ENCODE data around the gene TSHR.

The TSHR gene

DNA sequence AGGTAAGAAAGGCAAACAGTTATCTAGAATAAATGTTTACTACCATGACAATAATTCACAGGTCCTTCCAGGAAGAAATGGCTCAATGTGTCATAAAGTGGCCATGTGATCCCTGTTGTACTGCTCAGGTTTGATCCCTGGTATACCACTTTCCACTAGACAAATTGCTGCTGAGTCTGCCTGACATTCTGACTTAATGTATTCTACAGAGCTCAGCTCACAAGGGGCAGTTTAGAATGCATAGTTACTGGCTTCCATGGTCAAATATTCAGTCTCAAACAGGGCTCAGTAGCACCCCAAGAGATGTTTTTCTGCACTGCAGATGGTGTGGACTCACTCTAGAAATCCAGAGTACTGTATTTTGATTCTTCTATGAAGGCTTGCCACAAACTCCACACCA is 21.8 kb downstream of the TSHR start:
- TF ChIP-seq, protein P1, sequence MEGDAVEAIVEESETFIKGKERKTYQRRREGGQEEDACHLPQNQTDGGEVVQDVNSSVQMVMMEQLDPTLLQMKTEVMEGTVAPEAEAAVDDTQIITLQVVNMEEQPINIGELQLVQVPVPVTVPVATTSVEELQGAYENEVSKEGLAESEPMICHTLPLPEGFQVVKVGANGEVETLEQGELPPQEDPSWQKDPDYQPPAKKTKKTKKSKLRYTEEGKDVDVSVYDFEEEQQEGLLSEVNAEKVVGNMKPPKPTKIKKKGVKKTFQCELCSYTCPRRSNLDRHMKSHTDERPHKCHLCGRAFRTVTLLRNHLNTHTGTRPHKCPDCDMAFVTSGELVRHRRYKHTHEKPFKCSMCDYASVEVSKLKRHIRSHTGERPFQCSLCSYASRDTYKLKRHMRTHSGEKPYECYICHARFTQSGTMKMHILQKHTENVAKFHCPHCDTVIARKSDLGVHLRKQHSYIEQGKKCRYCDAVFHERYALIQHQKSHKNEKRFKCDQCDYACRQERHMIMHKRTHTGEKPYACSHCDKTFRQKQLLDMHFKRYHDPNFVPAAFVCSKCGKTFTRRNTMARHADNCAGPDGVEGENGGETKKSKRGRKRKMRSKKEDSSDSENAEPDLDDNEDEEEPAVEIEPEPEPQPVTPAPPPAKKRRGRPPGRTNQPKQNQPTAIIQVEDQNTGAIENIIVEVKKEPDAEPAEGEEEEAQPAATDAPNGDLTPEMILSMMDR (IDR thresholded peaks at IDR 0.05; ENCODE audit: borderline replicate concordance, control extremely low read depth, extremely low read depth, insufficient read depth, missing control alignments) = no peak

DNA sequence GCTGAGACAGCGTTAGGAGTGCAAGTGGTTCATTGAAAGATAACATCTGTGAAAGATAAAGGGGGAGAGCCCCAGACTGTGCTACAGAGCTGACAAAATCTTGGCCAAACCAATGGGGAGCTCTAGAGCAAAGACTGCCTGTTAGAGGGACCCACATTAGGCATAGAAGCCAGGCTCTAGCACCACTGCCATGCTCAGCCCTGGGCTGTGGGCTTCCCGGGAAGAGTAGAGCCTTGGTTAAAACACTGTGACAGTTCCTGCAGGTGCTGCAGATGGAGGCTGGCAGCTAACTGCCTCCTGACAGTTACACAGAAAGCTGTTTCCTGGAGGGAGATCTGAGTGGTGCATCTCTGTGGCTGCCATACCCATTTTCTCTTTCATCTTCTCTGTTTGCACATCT is 23.0 kb downstream of the TSHR start:
- TF ChIP-seq, protein P1 (IDR thresholded peaks at IDR 0.05; ENCODE audit: borderline replicate concordance, control extremely low read depth, extremely low read depth, insufficient read depth, missing control alignments) = no peak
- DNase-seq (ENCODE audit: low spot score) = no peak
- in situ Hi-C loops (cut with MboI; ENCODE audit: low sequenced_read_pairs, unreplicated experiment) = loop anchor here (25.0 kb wide), 1 partner anchor 484 kb away; no protein-coding TSS in a partner anchor

More for the DNA sequence above, 21.8 kb downstream of the TSHR start:
- in situ Hi-C loops (cut with MboI; ENCODE audit: low sequenced_read_pairs, unreplicated experiment) = loop anchor here (25.0 kb wide), 1 partner anchor 485 kb away; no protein-coding TSS in a partner anchor
- DNase-seq (ENCODE audit: low spot score) = no peak

DNA sequence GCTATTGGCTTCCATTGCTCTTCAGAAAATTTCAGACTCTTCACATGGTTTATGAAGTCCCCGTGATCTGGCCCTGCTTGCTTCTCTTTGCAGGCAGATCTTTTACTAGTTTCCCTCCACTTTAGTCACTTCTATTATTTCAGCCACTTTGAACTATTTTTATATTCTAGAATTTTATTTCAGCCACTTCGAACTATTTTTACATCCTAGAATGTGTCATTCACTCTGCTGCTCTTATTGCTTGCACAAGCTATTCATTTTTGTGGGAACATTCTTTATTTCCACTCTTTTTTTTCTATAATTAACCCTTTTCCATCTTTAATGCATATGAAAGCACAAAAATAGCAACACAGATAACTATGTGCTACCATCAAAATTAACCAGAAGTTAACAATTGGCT is 24.5 kb downstream of the TSHR start:
- in situ Hi-C loops (cut with MboI; ENCODE audit: low sequenced_read_pairs, unreplicated experiment) = loop anchor here (25.0 kb wide), 1 partner anchor 482 kb away; no protein-coding TSS in a partner anchor
- TF ChIP-seq, protein P1 (IDR thresholded peaks at IDR 0.05; ENCODE audit: borderline replicate concordance, control extremely low read depth, extremely low read depth, insufficient read depth, missing control alignments) = no peak
- no peak for DNase-seq (ENCODE audit: low spot score)

DNA sequence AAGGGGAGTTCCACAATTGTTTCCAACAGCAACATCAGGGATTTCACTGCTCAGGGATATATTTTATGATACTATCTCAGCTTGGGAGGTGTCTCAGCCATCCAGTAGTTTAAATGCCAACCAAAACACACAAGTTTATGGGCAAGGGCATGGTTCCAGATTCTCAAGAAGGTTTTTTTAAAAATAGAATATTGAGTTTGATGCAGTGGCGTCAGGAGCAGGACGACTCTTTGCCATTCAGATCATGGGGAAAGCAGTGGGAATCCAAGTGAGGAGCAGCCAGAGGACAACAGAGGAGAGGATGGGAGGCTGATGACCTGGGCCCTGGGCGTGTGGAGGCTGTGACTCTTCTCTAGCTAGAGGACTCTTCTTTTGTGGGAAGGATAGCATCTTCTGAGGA is 25.7 kb downstream of the TSHR start:
- in situ Hi-C loops (cut with MboI; ENCODE audit: low sequenced_read_pairs, unreplicated experiment) = loop anchor here (25.0 kb wide), 1 partner anchor 481 kb away; no protein-coding TSS in a partner anchor
- DNase-seq (ENCODE audit: low spot score) = no peak
- TF ChIP-seq, protein P1 (IDR thresholded peaks at IDR 0.05; ENCODE audit: borderline replicate concordance, control extremely low read depth, extremely low read depth, insufficient read depth, missing control alignments) = no peak

DNA sequence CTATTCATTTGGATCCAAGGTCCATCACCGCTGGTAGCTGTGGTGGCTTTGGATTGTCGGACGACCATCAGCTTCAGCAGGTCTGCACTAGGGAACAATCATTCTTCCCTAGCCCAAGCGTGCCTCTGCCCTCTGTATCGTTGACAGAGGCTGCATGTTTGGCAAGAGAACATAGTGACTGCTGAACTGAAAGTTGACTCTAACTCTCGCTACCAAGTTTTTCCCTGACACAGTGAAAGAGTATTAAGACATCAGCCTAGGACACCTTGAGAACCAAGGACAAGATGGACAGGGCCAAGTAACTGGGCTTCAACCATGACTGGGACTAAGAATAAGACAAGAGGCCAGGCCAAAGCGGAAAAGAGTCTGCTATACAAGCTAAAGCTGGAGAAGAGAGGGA is 26.3 kb downstream of the TSHR start:
- in situ Hi-C loops (cut with MboI; ENCODE audit: low sequenced_read_pairs, unreplicated experiment) = loop anchor here (25.0 kb wide), 1 partner anchor 481 kb away; no protein-coding TSS in a partner anchor
- DNase-seq (ENCODE audit: low spot score) = no peak
- TF ChIP-seq, protein P1 (IDR thresholded peaks at IDR 0.05; ENCODE audit: borderline replicate concordance, control extremely low read depth, extremely low read depth, insufficient read depth, missing control alignments) = no peak

DNA sequence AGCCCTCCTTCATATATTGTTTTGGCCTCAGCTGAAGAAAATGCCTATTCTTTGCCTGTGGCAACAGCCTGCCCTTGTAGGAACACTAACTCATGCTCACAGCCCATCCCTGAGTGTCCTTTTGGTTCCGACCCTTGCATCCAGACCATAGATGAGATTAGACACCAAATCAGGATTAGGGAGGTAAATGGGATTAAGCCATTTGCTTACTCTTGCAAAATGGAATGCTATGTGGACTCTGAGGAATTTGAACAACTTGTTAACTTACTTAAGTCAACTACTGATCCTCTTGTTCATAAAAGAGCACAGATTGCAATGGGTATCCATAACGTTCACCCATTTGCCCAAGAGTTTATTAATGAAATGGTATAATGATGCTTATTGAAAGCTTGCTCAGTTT is 27.3 kb downstream of the TSHR start:
- no peak for DNase-seq (ENCODE audit: low spot score)
- in situ Hi-C loops (cut with MboI; ENCODE audit: low sequenced_read_pairs, unreplicated experiment) = loop anchor here (25.0 kb wide), 1 partner anchor 480 kb away; no protein-coding TSS in a partner anchor
- TF ChIP-seq, protein P1 (IDR thresholded peaks at IDR 0.05; ENCODE audit: borderline replicate concordance, control extremely low read depth, extremely low read depth, insufficient read depth, missing control alignments) = no peak

All from GM13976 (cell line).